SIG-M5 treated with dmso at 0.1 percent for 504 hours (cell line): ENCODE data around the gene DTD2.
"Not testable (repeated sequence)": the region's sequence is repeated elsewhere in the genome, so short reads cannot be mapped to it uniquely, and the experiment has no call there.

Source experiments
- DNase-seq: peaks from one replicate; lab custom pipeline; 2025; ENCODE audit not compliant: unreplicated experiment; lab: John Stamatoyannopoulos, UW

Gene DTD2

GRCh38 chr14:31456841-31457664, at the start of gene DTD2:
DTD2 (minus strand) TSS chr14:31457506; CDS start chr14:31457393, 113 bp downstream.
- DNase-seq, result peak; percentile 88

DNA sequence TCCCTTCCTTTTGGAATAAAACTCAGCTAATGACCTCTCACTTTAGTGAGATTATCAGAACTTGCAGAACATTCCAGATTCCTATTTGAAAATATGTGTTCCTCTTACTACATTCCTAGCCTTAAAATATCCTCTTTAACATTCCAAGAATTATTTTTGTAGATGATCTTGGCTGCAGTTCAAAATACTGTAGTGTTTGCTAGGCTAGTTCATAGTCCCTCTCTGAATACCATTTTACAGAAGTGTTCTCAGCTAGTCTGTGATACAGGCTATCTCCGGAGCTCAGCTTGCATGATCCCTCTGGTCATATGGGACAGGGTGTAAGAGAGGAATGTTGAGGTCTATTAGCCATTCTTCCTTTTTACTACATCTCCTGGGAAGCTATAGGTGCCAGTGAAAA, 48.1 kb upstream of the DTD2 start:
- DNase-seq, result no peak

GRCh38 chr14:31501870-31502269, 44.6 kb upstream of the DTD2 start:
- DNase-seq, result no peak

GRCh38 chr14:31492759-31493498, 35.6 kb upstream of the DTD2 start:
- DNase-seq, result no peak

DNA sequence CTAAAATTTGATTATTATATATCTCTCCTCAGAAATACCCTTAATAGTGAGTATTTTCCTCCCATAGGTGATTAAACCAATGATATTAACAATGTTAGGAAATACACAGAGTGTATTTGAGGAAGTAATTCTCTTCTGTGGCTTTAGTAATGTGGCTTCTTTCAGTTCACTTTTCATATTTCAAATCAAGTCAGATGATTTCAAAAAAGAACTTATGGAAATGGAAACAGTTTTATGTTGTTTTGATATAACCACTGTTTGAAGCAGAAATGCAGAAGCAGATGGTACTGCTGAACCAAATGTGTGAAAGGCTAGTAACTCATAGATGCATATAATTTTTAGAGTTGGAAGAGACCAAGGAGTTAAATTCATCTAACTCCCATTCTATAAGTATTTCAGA, 32.4 kb upstream of the DTD2 start:
- DNase-seq, result peak; percentile 63

GRCh38 chr14:31487886-31488285, 30.6 kb upstream of the DTD2 start, which contains the start of gene GPR33:
GPR33 (minus strand) TSS chr14:31488039; CDS start chr14:31483965, 4,074 bp downstream.
- peak; percentile 20 for DNase-seq

DNA sequence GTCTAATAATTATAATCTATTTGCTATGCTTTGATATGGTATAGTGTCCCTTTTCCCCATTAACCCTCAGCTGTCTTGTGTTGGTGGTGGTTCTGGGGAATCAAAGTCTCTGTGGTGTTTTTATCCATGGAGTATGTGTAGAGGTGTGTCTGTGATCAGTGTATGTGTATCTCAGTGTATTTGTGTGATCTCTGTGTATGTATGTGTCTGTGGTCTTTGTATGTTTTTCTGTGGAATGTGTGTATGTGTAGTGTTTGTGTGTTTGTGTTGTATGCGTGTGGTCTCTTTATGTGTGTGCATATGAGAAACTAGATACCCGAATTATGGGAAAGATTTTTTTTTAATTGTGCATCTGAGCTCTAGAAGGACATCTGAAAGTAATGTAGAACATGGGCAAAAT, 29.5 kb upstream of the DTD2 start:
- DNase-seq, result no peak

- peak; percentile 28 for DNase-seq
Observed at GRCh38 chr14:31484754-31485153, 27.4 kb upstream of the DTD2 start.

DNA sequence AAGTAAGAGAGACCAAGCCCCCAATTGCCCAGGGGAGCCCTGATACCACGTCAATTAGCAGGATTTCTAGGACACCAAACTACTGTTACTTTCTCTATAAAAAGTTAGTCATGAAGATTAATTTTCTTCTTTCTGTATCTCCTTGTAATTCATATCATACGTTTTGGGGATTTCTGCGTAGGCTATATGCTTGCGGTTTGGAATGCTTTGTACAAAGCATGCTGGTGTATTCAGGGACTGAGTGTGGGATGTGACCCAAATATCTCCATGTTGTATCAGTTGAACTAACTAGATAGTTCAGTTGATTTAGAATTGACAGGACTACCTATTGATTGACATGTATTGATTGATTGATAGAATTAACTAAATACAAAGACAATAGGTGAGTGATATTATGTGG, 22.9 kb upstream of the DTD2 start:
- DNase-seq, result no peak

DNA sequence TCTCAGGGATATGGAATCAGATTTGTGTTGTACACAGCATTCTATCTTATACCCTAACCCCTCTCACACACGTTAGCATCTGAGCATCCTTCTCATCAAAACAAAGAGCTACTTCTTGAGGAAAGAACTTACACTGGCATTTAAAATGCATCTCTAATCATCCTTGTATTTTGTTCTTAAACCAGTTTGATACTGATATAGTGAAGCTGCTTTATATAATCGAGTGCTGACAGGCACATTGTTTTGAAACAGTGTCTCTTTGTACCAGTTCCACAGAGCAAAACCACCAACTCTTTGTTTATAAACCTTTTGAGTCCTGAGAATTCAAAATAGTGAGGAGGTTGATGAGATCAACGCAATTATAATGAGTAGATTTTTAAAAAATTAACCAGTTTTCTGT, 21.7 kb upstream of the DTD2 start:
- DNase-seq, result no peak

DNA sequence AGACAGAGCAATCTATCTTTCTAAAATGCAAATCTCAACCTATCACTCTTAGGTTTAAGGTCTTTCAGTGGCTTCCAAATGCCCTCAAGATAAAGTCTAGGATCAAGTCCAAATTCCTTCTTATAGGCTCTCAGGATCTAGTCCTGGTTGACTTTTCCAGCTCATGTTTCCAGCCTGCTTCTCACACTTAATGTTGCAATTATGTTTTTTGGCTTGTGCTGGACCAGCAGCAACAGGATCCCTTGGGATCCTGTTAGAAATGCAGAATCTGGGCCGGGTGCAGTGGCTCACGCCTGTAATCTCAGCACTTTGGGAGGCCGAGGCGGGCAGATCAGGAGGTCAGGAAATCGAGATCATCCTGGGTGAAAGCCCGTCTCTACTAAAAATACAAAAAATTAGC, 19.9 kb upstream of the DTD2 start:
- DNase-seq, result no peak

DNA sequence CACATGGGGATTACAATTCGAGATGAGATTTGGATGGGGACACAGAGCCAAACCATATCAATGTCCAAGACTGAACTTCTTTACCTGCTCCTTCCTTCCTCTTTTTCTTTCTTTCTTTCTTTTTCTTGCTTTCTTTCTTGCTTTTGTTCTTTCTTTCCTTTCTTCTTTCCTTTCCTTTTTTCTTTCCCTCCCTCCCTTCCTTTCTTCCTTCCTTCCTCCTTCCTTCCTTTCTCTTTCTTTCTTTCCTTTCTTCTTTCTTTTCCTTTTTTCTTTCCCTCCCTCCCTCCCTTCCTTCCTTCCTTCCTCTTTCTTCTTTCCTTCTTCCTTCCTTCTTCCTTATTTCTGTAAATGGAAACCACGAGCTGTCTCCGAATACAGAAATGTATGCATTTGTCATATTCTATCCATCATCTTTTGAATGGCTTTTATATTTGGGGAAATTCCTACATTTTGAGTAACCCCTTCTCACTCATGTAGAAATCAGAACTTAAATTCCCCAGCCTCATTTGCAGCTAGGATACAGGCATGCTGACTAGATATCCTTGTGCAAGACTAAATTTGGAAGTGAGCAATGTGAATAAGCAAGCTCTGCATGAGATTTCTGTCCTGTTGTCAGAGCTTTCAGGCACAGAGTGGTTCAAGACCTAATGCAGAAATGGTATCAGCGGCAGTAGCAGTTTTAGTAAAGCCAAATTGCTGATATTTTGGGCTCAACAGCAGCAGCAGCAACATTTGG, 19.0 kb upstream of the DTD2 start:
- DNase-seq, result no peak

DNA sequence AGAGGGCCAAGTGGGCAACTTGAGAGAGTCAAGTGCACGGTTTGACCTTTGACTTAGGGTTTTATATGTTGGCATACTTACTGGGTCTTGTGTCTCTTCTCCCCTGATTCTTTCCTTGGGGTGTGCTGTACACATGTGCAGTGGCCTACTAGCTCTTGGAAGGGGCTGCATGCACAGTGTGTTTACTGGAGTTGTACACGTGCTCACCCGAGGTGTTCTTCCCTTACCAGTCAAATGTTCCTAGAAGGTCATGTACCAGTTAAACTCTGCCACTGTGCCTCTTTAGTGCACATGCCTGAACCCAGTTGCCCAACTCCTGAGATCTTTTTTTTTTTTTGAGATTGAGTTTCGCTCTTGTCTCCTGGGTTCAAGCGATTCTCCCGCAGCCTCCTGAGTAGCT, 9.2 kb upstream of the DTD2 start:
- DNase-seq, result no peak

- DNase-seq, result no peak
Observed at GRCh38 chr14:31465111-31465510, 7.8 kb upstream of the DTD2 start.

DNA sequence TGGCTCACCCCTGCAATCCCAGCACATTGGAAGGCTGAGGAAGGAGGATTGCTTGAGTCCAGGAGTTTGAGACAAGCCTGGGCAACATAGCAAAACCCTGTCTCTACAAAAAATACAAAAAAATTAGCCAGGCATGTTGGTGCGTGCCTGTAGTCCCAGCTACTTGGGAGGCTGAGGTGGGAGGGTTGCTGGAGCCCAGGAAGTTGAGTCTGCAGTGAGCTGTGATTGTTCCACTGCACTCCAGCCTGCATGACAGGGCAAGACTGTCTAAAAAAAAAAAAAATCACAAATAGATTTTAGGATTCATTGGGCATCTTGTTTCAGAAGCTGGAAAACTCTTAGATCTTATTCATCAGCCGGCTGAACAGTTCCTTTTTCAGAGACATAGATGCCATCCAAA, 5.1 kb upstream of the DTD2 start:
- DNase-seq, result not testable (repeated sequence)

- no peak for DNase-seq
Observed at GRCh38 chr14:31461545-31461944, 4.2 kb upstream of the DTD2 start.

GRCh38 chr14:31457665-31458659, 656 bp upstream of the DTD2 start:
- DNase-seq, result no peak

DNA sequence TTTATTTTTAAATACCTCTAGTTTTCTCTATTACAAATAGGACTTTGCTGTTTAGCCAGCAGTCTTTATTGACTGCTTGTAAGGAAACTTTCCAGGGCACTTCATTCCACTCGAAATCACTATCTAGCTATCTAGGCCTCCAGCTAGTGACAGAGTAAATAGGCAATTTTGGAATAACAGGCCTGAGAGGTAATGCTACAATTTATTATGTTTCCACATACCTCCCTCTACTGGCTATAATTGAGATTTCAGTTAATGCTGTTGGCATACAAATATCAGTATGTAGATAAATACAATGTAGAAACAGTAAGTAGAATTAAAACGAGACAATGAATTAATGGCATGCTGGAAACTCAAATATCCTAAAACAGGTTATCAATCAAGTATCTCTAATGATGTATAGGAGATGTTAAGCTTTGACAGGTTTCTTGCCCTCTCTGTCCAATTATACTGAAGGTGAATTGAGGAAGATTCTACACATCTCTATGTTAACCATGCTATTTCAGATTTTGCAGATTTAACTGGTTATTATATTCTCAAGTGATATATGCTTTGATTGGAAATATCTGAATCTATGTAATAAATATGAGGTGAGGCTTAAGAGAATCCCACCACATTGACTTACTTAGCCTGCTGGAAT, 7.2 kb downstream of the DTD2 start:
- DNase-seq, result peak; percentile 55

DNA sequence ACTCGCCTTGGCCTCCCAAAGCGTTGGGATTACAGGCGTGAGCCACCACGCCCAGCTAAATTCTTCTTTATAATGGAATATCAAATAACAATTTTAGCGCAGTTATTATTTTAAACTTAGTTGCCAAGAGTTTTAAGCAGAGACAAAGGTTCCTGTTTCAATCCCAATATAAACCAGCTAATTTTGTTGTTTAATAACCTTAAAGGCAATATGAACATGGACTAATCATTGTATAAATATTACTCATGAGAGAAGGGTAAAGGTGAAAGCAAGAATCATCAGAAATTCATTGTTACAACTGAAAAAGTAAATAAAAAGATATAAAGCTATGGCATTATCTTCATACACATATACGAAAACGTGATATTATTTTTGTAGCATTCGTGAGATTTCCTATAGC, 8.2 kb downstream of the DTD2 start:
- DNase-seq, result no peak

- no peak for DNase-seq
Observed at GRCh38 chr14:31445703-31446102, 11.6 kb downstream of the DTD2 start.
